GM08714 (cell line): ENCODE data around the gene ATP2C2.

ENCODE experiments used
- H3K4me3 ChIP-seq: fragments of 200-500 bp; sonication (Bioruptor generic); 2 replicates; pipeline ENCODE4 v1.5.1; 2014; ENCODE audit warnings: mild to moderate bottlenecking, low read length, inconsistent platforms
- ZNF274 ChIP-seq: IDR thresholded peaks from 2 replicates; pipeline ENCODE4 v1.6.1; 2012; ENCODE audit warnings: mild to moderate bottlenecking, low read depth, low read length

ATP2C2 gene

DNA sequence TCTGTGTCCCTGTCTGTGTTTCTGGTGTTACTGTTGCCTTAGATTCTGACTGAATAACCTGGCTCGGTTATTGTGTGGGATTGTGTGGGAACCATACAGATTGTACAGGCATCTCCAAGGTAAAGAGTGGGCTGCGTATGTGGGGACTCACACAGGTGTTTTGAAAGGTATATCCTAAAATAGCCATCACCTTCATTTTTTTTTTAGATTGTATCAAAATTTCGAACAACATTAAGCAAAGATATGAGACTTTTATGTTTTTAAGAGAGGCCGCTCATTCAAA is 53.5 kb downstream of the ATP2C2 start:
- no peak for TF ChIP-seq ZNF274
- no peak overlapping the region for H3K4me3 ChIP-seq

DNA sequence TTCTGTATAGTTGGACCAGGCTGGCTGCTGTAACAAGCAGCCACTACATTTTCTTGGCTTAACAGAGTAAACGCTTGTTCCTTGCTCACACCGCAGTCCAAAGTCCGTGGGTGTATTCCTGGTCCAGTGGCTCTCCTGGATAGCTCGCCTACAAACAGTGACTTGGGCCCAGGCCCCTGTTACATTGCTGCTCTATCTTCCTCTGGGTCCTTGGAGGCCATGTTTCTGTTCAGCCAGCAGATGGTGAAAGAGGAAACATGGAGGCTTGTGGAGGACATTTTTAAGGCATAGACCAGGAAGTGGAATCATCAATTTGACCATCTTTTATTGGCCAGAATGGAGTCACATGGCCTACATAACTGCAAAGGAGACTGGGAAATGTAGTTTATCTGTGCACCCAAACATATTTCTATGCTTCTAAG is 55.1 kb downstream of the ATP2C2 start:
- TF ChIP-seq ZNF274 = no peak
- no peak overlapping the region for H3K4me3 ChIP-seq

DNA sequence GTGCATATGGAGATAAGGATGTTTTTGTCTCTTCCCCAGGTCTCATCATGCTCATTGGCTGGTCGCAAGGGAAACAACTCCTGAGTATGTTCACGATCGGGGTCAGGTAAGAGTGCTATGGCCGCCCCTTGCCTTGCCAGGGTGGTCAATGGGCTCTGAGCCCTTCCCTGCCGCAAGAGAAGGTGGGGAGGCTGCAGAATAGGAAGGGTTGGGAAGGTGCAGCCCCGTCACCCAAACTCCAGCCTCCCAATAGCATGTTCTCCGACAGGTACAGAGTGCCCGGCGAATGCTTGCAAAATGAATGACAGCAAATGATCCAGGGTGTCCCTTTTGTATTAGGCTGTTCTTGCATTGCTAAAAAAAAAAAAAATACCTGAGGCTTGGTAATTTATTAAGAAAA is 57.4 kb downstream of the ATP2C2 start:
- TF ChIP-seq ZNF274 = no peak
- H3K4me3 ChIP-seq = no peak overlapping the region

DNA sequence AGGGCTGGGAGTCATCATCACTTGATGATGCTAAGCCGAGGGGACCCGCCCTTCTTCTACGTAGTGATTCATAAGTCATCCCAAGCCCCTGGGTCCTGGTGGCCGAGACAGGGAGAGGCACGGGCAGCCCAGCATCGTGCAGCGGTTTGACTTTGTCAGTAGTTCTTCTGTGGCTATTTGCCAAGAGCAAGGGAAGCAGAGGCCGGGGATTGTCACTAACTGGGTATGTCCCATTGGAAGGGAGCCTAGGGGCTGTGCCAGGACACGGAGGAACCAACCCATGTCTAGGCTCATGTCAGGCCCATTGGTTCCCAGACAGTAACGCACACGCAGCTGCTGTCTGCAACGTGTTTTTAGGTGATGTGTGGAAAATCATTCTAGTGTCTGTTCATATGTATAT is 58.5 kb downstream of the ATP2C2 start:
- no peak for TF ChIP-seq ZNF274
- no peak overlapping the region for H3K4me3 ChIP-seq

DNA sequence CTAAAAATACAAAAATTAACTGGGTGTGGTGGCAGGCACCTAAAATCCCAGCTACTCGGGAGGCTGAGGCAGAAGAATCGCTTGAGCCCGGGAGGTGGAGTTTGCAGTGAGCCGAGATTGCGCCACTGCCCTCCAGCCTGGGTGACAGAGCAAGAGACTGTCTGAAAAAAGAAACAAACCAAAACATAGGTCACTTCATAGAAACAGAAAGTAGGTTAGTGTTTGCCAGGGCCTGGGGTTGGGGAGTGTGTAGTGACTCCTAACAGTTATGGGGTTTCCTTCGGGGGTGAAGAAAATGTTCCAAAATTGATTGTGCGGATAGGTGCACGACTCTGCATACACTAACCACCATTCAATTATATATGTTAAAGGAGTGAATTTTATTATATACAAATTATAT is 59.2 kb downstream of the ATP2C2 start:
- no peak overlapping the region for H3K4me3 ChIP-seq
- no peak for TF ChIP-seq ZNF274

DNA sequence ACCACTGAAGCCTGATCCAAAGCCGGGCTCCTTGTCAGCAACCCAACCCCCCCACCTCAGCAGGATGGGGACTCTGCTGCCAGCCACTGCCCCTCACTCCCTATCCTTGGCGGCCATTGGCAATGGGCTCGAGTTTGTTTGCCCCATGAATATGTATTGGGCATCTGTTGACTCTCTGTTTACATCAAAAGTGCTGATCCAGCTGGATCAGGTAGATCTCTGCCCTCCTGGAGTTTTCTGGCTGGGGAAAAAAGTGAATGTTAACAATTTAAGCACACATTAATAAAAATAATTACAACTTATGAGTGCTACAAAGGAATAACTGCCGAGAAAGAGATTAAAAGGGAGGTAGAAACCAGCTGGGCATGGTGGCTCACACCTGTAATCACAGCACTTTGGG is 62.5 kb downstream of the ATP2C2 start:
- H3K4me3 ChIP-seq = no peak overlapping the region
- no peak for TF ChIP-seq ZNF274

DNA sequence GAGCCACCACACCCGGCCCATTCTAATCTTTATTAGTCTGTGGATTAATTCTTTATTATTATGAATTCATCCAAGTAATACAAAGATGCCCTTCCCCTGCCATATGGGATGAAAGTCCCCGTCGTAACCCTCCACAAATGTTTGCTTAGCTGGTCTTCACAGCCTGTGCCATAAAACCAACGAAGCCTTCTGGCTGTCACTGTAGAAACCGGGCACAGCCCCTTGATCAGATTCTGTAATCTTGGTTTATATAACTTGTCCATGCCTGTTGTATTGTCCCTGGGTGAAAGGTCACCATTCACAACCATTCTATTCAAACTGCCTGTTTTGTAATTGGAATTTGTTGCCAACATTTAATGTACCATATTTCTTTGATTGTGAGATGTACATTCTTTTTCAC is 66.5 kb downstream of the ATP2C2 start:
- no peak for TF ChIP-seq ZNF274
- no peak overlapping the region for H3K4me3 ChIP-seq

DNA sequence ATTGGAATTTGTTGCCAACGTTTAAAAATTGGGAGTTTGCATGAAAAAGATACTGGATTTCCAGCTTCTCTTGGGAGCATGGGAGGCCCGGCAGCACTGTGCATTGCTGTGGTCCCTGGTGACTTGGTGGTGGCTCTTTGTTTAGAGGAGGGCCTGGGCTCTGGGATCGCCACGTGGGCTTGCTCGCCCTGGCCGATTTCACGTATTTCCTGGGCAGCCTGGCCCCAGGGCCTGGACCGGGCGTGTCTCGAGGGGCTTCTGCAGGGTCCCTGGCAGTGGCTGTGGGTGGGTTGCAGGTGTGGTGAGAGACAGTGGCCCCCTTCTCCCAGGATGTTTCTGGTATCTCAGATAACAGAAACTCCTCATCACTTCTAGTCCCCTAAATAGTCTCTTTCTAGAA is 67.9 kb downstream of the ATP2C2 start:
- no peak for TF ChIP-seq ZNF274
- H3K4me3 ChIP-seq = no peak overlapping the region

DNA sequence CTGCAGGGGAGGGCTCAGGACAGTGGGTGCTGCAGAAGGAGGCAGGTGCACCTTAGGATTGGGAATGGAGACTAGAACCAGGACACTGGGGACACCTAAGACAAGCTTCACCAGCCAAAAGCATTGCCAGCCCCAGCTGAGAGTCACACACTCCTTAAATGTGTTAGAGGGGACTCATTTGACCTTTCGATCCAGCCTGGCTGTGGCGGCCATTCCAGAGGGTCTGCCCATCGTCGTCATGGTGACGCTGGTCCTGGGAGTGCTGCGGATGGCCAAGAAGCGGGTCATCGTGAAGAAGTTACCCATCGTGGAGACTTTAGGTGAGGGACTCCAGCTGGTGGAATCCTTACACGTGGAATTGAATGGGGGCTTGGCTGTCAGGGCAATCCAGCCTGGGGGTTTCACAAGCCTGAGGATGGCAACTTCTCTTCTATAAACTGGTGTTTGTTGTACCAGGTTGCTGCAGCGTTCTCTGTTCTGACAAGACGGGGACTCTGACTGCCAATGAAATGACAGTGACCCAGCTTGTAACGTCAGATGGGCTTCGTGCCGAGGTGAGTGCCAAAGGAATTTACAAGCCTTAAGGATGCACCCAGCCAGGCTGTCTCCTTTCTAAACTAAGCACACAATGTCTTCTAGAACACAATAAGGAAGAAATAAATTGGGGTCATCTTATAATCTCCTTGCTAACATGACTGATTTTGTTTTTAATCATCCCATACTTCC is 70.8 kb downstream of the ATP2C2 start:
- H3K4me3 ChIP-seq = no peak overlapping the region
- TF ChIP-seq ZNF274 = no peak

DNA sequence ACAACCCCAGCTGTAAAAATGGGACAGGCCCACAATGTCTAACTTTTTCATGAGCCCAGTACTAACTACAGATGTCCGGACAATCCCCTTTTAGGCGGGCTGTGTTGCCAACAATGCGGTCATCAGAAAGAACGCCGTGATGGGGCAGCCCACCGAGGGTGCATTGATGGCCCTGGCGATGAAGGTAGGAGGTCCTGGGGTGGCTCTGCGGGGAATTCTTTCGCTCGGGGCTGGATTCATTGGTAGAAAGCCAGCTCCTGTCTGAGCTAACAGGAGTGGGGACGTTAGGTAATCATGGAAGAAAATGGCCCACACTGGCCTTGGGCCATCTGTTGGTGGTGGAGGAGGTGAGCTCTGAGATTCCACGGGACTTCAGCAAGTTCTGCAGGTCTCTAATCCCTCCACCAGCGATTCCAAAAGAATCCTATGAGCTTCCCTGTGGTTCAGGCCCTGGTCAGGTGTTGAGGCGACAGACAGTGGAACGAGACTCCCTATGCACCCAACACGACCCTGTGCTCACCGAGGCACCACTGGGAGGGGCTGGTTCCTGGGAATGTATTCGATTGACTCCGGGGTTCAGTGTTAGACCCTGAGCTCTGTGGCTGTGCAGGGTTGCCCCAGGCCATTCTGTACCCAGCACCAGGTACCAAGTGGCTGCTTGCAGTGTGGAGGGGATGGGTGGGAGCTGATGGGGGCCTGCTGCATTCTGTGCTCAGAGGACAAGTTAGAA is 74.2 kb downstream of the ATP2C2 start:
- TF ChIP-seq ZNF274 = no peak
- no peak overlapping the region for H3K4me3 ChIP-seq

DNA sequence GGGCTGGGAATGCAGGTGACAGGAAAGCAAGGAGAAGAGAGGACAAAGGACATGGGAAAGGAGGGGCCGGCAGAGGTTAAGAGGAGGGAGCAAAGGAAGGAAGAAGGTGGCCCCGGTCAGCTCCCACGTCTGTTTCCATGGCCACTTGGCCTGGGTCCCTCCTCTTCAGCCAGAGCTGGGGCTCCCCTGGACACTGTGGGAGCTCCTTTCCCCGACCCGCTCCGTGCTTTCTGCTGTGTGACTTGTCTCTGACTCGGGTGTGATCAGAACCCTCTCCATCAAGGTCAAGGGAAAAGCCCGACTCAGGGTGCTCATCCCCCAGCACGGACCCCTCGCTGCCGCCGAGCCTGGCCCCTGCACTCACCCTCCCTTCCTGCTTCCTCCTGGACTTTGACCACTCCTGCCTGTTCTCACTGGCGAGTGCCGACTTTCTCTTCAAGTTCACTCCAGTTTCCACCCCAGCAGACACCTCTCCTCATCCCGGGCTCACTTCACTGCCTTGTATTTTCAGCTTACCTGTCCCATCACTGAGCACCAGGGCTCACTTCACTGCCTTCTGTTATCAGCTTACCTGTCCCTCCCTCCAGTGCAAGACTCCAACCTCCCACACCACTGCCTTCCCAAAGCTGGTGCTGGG is 74.9 kb downstream of the ATP2C2 start:
- TF ChIP-seq ZNF274 = no peak

DNA sequence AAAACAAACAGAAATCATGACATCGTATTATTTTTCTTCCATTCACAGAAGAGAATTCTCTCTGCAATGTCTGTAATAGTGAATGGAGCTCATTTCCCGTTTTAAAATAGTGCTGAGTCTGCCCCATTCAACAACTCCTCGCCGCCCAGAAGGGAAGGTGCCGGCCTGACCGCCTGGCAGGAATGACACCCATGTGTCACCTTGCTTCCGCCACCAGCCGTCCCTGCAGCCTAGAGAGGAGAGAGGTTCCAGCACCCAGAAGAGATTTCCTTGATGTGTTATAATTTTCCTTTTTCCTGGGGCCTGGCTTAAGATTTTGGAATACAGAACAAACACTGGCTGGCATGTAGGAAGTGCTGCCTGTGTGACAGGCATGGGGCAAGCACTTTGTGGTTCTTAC is 76.1 kb downstream of the ATP2C2 start:
- H3K4me3 ChIP-seq = no peak overlapping the region
- no peak for TF ChIP-seq ZNF274

More for the DNA sequence above, 74.9 kb downstream of the ATP2C2 start:
- no peak overlapping the region for H3K4me3 ChIP-seq

DNA sequence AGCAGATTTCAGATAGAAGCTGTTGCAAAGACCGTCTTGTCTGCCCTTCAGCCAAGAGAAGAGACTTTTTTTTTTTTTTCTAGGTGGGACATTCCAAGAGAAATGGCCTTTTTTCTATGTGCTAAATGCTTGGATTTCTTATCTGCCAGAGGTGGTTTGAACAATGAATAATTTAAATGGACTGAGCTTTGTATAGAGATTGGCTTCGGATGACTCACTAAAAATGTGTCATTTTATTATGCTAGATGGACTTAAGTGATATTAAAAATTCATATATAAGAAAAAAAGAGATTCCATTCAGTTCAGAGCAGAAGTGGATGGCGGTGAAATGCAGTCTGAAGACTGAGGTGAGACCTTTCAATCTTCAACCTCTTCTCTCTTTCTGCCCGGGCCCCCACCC is 77.7 kb downstream of the ATP2C2 start:
- no peak for TF ChIP-seq ZNF274
- no peak overlapping the region for H3K4me3 ChIP-seq

DNA sequence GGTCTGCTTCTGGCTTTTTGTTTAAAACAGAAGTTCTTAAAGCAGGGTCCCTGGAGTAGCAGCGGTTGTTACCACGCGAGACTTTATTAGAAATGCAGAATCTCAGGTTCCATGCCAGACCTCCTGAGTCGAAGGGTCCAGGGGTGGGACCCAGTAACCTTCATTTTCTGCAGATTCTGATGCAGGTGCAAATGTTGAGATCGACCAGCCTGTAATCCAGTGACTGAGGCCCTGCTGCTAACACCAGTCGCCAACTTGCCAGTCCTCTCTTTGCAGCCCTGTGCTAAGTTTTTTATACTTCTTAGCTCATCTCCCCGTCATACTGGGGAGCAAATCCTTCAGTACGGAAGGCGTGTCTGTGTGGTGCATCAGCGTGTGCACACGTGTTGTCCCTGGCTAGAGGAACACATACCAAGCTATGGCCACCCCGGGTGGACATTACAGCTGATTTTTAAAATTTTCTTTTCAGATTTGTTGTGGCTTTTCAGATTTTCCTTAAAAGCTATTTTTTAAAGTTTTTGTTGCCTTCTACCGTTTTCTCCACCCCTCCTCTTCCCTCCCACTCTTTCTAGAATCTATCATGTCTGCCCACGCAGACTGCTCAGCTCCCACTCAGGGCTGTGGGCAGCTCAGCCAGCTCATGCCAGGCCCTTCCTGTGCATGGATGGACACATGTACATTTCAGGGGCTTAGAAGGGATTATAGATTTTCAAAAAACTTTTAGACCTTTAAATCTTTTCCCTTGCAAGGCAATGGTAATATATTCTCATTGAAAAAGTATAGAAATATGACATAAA is 78.5 kb downstream of the ATP2C2 start:
- H3K4me3 ChIP-seq = no peak overlapping the region
- no peak for TF ChIP-seq ZNF274
